HG03575 (cell line): ENCODE measurements around the gene ARMH1.

Experiments used
- ATAC-seq: cut with Tn5 transposase; IDR thresholded peaks from one replicate; pipeline ENCODE4 v1.9.1; 2021; ENCODE audit not compliant: unreplicated experiment, insufficient number of reproducible peaks, low FRiP score; ENCODE audit errors: extremely low read depth

Gene ARMH1

DNA sequence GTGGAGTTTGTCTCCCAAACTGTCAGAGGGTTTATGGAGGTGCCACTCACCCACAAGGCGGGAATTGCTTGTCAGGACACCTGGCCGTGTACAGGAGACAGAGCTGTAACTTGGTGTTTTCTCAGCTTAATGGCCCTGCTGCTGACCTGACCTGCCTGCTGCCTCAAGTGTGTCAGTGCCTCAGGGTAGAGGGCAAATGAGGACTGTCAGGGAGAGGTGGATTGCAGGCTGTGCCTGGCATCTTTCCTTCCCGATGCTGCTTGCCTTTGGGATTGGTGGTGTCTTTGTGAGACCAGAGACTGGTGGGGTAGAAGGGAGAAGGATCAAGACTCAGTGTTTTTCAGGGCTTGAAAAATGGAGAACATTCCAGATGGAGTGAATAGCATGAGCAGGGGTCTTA is 31.6 kb upstream of the ARMH1 start:
- ATAC-seq, result no peak

DNA sequence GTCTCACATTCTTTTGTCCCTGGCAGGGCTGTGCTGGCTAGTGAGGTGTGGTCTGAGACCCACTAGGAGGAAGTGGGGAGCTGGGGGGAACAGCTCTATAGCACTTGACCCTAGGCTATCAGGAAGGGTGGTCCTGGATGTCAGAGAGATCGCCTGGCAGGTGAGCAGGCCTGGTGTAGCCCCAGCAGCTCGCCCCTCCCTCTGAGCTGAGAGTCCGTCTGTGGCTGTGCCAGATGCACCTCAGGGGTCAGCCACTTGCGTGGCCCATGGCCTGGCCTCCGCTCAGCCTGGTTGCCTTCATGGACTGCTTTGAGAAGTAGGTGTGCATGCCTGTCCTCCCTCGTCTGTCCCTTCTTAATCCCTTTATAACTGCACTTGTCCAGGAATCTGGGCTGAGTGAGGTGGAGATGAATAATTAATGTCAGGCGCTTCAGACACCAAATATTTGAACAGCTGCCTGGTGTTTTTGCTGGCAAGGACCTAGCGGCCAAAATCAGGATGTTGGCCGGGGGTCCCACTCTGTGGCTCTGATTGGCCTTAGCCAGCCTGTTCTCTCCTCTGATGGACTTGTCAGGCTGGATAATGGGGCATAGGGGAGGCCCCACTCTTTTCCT is 30.7 kb upstream of the ARMH1 start:
- no peak for ATAC-seq

DNA sequence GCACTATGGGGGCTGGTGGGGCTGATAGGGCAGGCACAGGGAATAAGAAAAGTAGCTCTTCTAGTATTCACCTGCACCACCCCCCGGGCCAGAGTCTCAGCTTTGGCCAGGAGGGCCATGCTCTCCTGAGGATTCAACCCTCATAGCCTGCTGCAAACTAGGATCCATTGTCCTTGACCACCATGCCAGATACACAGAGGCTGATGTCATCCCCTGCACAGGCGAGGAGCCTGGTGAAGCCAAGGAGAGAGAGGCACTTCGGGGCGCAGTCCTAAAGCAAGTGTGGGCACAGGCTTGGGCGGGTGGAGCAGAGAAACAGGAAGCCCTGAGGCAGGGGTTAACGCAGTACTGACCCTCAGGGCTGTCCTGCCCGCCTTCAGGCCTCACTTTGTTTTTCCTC is 29.7 kb upstream of the ARMH1 start:
- no peak for ATAC-seq

DNA sequence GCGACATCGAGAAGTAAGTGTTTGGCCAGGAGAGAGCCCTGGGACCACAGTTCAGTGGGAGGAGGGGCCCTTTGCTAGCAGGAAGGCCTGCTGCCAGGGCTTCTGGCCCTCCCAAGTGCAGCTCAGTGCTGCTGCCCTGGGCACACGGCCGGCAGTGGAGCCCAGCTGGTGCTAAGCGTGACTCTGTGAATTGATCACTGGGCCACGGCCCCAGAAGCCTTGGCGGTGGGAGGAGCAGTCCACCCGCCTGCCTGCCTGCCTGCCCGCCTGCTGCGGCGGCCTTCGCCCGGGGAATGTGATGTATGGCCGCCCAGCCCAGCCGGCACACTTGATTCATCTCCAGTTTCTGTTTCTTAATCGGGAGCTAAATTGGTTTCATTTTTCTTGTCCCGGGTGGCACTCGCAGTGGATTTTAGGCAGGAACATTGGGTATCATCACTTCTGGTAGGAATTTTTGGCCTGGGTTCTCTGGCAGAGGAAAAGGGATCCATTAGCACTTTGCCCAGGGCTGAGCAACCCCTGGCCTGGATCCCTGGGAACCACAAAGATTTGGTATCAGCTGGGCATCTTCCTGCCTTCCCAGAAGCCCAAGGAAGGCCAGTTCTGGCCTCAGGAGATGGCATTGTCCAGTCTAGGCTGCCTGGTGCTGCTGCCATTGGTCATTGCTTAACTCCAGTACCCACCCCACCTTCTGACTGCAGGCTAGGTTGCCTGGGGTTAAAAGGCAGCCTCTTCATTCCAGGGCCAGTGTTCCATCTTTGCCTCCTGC is 28.9 kb upstream of the ARMH1 start:
- no peak for ATAC-seq

DNA sequence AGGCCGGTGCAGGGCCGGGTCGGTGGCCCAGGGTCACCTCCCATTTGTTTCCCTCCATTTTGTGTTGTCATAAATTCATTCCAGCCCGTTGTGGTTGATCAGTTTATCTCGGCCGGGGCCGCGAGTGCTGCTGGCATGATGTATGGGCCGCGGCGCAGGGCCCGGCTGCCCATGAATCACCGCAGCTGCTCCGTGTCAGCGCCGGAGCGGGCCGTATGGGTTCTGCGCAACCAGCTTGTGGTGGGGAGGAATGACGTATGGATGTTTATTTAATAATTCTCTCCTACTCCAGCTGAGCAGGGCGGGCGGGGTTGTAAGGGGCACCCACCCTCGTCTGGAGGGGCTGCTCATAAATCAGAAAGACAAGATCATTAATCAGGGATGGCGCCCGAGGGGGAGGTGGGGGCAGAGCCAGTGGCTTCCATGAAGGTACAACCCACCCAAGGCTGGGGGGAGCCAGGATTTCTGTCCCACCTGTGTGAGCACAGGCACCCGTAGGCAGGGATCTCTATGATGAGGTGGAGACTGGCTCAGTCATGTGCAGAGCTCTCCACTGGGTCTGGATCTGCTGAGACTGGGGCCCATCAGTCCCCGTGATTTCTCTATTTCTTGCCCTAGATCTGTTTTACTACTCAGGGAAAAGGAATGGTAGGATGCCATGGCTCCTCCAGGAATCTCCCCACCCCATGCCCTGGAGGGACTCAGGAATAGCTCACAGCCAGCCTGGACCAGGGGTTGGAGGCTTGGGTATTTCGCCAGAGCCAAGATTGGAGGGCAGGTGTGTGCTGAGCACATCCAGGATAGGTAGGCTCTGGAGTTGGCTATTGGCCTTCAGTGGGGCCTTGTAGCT is 28.0 kb upstream of the ARMH1 start:
- ATAC-seq, result no peak

DNA sequence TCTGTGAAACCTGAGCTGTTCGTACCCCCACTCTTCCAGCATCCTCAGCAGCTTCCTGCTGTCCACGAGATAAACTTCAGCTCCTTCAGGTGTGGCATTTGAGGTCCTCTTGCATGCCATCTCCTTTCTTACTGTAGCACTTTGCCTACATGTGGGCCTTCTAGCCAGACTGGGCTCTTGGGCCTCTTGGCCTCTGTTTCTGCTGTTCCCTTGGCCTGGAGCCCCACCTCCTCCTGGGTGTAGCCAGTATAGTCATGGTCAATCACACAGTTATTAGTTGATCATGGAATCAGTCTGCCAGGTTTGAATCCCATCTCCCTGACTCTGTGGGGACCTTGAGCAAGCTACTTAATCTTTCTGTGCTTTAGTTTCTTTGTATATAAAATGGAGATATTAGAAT is 26.6 kb upstream of the ARMH1 start:
- no peak for ATAC-seq

DNA sequence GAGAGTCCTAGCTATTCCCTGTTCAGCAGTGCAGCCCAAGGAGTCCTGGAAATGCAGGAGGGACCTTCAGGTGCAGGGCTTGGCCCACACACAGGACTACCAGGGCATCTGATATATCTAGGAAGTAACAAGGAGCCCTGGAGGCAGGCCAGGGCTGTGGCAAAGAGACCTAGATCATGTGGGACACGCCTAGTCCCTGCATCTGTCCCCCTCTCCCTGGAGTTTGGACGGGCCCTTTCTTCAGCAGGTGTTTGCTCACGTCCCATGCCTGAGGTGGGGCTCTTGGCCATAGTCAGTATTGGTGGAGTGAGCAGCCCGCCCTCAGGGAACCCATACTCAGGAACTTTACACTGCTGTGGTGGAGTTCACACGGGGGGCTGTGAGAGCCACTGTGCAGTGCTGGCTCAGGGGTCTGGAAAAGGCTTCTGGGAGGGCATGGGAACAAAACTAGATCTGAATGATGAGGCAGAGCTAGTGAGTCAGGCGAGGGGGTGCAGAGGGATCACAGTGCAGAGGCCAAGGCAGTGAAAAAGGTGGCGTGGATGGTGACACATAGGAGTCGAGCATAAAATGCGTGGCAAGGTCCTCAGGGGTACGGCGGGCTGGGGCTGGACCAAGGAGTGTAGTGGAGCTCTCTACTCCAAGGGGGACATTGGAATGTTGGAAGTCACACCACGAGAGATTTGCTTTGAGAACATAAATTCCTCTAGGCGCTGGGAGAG is 25.8 kb upstream of the ARMH1 start:
- no peak for ATAC-seq

DNA sequence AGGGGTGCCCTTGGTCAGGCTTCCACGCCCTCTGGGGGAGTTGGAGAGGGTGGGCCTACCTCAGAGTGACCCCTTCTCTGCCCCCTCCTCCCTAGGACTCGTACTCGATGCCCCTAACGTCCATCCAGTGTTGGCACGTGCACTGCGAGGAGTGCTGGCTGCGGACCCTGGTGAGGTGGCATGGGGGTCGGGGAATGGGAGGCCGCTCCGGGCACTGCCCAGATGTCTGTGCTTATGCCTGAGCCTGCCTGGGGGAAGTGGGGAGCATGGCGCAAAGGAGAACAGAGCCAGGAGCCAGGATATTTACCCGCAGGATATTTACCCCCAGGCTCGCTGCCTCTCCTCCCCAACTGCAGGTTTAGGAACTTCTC is 24.7 kb upstream of the ARMH1 start:
- no peak for ATAC-seq

DNA sequence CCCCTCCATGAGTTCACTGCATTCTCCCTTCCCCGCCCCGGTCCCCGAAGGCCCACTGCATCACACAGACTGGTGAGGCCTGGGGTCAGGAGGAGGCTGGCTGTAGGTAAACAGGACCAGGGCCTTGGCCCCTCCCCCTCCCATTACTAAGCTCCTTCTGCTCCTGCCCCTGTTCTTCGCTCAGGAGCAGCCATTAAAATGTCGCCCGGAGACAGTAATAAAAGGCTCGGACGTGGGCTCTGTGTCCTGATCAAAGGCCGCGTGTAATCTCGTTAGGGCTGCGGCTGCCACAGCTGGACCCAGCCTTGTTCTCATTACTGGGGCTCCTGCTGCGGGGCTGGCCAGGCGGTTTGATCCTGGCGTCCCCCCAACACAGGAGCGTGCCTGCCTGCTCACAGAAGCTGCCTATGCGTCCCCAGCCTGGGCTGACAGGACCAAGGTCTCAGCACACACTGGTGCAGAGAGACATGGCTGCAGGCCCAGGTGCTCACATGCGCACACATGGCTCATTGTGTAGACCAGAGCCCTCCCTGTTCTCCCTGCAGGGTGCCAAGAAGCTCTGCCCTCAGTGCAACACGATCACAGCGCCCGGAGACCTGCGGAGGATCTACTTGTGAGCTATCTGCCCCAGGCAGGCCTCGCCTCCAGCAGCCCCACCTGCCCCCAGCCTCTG is 24.2 kb upstream of the ARMH1 start:
- no peak for ATAC-seq

DNA sequence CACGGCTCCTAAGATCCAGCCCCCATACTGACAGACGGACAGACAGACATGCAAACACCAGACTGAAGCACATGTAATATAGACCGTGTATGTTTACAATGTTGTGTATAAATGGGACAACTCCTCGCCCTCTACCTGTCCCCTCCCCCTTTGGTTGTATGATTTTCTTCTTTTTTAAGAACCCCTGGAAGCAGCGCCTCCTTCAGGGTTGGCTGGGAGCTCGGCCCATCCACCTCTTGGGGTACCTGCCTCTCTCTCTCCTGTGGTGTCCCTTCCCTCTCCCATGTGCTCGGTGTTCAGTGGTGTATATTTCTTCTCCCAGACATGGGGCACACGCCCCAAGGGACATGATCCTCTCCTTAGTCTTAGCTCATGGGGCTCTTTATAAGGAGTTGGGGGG is 23.4 kb upstream of the ARMH1 start:
- ATAC-seq, result no peak

DNA sequence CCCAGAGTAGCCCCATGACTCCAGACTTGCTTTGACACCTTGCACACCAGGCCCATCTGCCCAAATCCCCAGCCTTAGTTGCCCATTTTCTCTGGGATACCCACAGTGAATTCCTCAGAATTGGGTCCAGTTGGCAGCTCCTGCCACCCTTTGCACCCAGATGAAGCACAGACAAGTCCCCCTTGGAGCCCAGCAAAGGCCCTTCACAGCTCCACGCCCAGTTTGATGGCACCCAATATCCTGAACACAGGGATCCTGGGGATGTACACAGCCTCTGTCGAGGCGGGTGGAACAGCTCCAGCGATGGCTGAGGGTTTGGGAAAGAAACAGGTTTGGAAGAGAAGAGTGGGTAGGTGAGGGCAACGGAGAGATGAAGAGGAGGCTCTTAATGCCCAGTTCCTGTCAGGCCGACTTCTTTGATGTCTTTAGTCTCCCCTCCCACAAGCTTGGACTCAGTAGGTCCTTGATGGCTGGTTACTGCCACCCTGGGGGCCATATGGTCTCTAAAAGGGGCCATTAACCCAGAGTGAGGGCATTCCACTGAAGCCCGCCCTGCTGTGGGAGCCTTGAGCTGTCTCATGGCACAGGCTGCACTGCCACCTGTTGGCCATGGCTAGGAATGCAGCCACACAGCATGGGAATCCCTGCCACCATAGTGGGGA is 21.9 kb upstream of the ARMH1 start:
- ATAC-seq, result no peak

DNA sequence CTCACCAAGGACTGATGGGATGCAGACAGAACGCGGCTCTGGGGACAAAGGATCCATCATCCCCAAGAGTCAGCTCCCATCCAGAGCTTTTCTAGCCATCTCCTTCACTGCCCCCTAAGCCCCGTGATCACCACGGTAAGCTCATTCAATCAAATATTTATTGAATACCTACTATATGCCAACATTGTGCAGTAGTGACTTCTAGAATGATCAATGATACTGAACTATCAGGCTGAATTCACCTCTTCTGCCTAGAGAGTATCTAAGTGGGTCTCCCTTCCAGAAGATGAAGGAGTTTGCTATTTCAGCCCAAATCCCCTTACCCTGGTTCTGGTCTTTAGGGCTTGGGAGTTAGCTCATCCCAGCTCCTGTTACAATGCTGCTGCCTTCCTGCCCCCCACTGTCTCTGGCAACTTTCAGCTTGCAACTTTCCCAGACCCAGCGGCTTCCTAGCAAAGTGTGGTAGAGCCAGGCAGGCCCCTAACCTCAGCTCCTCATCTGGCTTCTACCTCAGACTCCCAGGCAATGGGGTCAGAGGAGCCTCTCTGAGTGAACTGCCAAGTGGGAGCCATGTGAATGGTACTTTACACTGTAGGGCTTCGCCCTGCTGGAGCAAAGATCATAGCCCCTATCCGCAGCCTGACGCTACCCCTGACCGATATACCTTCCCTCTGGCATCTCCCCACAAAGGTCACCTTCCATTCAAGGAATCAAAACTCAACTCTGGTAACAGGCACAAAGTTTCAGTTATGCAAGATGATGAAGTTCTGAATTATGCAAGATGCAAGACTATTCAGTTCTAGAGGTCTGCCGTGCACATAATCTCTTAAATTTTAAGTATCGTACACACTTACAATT is 21.2 kb upstream of the ARMH1 start:
- ATAC-seq, result no peak

DNA sequence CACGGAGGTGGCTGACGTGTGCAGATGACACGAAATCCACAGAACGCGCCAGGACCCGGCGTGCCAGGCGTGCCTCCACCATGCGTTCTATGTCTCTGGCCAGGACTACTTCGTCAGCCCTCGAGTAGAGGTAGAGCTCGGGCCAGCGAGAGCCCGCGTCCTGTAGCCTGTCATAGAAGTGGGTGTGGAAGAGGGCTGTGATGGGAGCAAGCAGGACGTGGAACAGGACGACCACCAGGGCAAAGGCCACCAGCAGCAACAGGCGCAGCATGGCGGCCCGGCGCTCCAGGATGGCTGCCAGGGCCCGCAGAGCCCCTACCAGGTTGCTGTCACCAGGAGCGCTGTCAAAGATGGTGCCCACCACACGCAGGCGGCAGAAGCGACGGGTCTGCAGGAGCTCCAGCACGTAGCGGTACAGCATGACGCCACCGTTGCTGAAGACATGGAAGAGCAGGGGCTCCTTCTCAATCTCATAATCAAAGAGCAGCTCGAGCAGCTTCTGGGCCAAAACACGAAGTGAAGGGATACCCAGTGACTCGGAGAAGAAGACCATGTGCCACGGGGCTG is 19.8 kb upstream of the ARMH1 start:
- no peak for ATAC-seq

DNA sequence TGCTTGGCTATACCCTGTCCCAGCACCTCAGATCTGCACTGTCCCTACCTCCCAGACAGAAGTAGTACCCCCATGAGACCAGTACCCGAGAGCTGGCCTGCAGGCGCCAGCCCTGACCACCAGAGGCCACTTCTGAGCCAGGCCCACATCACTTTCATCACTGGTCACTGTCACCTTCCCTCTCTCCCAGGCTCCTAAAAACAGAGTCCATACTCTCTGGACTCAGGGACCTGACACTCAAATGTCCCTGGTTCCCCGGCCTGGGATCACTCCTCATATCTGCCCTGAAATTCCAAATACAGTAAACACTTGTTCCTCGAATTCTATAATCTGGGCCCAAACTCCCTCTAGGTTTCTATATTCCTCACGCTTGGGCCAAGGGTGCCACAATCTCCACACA is 18.9 kb upstream of the ARMH1 start:
- no peak for ATAC-seq

DNA sequence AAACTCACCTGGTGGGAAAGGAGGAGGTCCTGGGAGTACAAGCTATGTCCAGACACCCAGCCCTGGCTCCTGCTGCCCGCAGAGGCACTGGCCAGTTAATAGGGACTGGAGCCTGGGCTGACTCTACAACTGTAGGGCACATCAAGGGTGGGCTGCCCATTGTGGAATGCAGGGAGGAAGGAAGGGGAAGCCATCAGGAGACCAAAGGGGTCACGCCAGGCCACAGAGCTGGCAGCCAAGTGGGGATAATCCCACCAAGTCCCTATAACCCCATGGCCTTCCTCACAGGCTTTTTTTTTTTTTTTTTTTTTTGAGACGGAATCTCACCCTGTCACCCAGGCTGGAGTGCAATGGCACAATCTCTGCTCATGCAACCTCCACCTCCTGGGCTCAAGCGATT is 14.9 kb upstream of the ARMH1 start:
- ATAC-seq, result no peak

DNA sequence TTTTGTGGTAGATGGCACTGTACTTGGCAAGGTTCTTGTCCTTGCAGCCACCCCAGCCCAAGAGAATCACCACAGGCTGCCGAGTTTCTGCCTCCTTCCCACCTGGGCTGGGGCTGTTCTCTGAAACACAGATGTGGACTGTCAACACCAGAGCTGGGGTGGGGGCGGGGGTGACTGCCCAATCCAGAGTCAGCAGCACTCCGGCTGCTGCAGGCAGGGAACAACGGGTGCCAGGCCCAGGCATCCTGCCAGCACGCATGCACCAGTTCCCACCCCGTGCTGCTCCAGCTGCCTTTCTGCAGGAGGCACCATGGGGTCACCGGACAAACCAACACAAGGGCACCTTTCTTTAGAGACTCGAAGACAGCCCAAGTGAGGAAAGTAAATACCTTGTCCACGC is 14.3 kb upstream of the ARMH1 start:
- no peak for ATAC-seq
